Measurements from ENCODE around the gene CST3.

CST3 gene

GRCh38 chr20:23680146-23680545 is 42.4 kb upstream of the CST3 start:
- TF ChIP-seq EZH2phosphoT487 (IDR thresholded peaks at IDR 0.05; ENCODE audit: low read length) (no peak), EZH2 (optimal IDR thresholded peaks at IDR 0.05; ENCODE audit: low read depth, low read length) (no peak)
- TF ChIP-seq, protein P1, sequence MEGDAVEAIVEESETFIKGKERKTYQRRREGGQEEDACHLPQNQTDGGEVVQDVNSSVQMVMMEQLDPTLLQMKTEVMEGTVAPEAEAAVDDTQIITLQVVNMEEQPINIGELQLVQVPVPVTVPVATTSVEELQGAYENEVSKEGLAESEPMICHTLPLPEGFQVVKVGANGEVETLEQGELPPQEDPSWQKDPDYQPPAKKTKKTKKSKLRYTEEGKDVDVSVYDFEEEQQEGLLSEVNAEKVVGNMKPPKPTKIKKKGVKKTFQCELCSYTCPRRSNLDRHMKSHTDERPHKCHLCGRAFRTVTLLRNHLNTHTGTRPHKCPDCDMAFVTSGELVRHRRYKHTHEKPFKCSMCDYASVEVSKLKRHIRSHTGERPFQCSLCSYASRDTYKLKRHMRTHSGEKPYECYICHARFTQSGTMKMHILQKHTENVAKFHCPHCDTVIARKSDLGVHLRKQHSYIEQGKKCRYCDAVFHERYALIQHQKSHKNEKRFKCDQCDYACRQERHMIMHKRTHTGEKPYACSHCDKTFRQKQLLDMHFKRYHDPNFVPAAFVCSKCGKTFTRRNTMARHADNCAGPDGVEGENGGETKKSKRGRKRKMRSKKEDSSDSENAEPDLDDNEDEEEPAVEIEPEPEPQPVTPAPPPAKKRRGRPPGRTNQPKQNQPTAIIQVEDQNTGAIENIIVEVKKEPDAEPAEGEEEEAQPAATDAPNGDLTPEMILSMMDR (IDR thresholded peaks at IDR 0.05; ENCODE audit: low read length), result no peak
- Histone ChIP-seq H3K27me3 (replicated peaks; ENCODE audit: insufficient read depth, low read length) (no peaks in the 10 kb centered on the region), H3K4me1 (ENCODE audit: low read length) (no peaks in the 10 kb centered on the region), H3K79me2 (ENCODE audit: low read length) (no peaks in the 10 kb centered on the region), H3K9me3 (replicated peaks; ENCODE audit: insufficient read depth, low read length) (no peaks in the 10 kb centered on the region), H2AFZ (ENCODE audit: low read length) (no peak overlapping the region), H3K27ac (ENCODE audit: low read length) (no peak overlapping the region), H3F3A (ENCODE audit: insufficient read depth, low read length) (no peaks in the 10 kb centered on the region), H3K4me3 (ENCODE audit: low read length) (no peak overlapping the region), H3K9ac (ENCODE audit: low read length) (no peak overlapping the region), H3K4me2 (ENCODE audit: low read depth, low read length) (no peak overlapping the region), H4K20me1 (ENCODE audit: insufficient read depth, low read length) (no peaks in the 10 kb centered on the region), H3K36me3 (replicated peaks; ENCODE audit: insufficient read depth, low read length) (no peaks in the 10 kb centered on the region), H3K9me2 (replicated peaks; ENCODE audit: insufficient read depth, low read length) (no peaks in the 10 kb centered on the region; the same call in 1 of the 2 replicates)
- DNase-seq, result no peak

DNA sequence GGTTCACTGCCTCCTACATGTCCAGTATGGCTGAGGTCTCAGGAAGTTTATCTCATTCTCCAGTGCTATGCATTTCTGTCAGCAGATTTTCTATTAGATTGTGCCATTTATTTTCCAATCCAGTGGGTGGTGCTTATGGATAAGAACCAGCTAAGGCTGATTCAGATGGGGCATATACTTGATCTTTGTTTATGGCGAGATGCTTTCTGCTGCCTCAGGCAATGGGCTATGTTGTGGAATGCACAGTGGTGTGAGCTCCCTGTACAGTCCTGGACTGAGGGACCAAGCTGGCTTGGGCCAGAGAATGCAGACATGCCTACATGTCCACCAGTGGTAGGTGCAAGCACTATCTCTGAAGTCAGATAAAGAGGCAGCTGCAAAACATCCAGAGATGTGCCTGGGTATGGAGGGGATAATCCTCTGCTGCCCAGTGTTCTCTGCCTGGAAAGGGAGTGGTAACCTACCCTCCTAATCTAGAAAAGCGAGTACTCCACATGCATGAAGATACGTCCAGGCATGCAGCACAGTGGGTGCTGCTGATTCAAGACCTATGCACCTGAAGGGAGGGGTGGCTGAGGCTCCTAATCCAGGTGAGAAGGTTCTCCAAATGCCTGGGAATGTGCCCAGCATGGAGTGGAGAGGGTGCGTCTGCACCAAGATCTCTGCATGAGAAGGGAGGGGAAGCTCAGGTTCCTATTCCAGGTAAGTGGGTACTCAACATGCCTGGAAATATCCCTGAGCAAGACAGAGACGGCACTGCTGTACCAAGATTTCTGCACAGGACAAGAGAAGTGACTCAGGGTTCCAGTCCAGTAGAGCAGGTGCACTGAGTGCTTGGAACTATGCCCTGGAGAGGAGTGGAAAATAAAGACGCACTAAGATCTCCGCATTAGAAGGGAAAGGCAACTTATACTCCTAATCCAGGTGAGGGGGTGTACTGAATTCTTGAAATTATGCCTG is 41.7 kb upstream of the CST3 start:
- H3F3A ChIP-seq (ENCODE audit: insufficient read depth, low read length), result no peaks in the 10 kb centered on the region
- no peak overlapping the region for H3K4me3 ChIP-seq (ENCODE audit: low read length)
- H3K36me3 ChIP-seq (replicated peaks; ENCODE audit: insufficient read depth, low read length), result no peaks in the 10 kb centered on the region
- no peaks in the 10 kb centered on the region for H3K9me3 ChIP-seq (replicated peaks; ENCODE audit: insufficient read depth, low read length)
- no peak for DNase-seq
- H4K20me1 ChIP-seq (ENCODE audit: insufficient read depth, low read length), result no peaks in the 10 kb centered on the region
- H2AFZ ChIP-seq (ENCODE audit: low read length), result no peak overlapping the region
- no peaks in the 10 kb centered on the region for H3K4me1 ChIP-seq (ENCODE audit: low read length)
- no peaks in the 10 kb centered on the region for H3K27me3 ChIP-seq (replicated peaks; ENCODE audit: insufficient read depth, low read length)
- TF ChIP-seq EZH2phosphoT487 (IDR thresholded peaks at IDR 0.05; ENCODE audit: low read length) (no peak), EZH2 (optimal IDR thresholded peaks at IDR 0.05; ENCODE audit: low read depth, low read length) (no peak)
- TF ChIP-seq, protein P1 (IDR thresholded peaks at IDR 0.05; ENCODE audit: low read length), result no peak
- no peak overlapping the region for H3K4me2 ChIP-seq (ENCODE audit: low read depth, low read length)
- no peaks in the 10 kb centered on the region for H3K79me2 ChIP-seq (ENCODE audit: low read length)
- H3K9ac ChIP-seq (ENCODE audit: low read length), result no peak overlapping the region
- no peaks in the 10 kb centered on the region; the same call in 1 of the 2 replicates for H3K9me2 ChIP-seq (replicated peaks; ENCODE audit: insufficient read depth, low read length)
- H3K27ac ChIP-seq (ENCODE audit: low read length), result no peak overlapping the region

DNA sequence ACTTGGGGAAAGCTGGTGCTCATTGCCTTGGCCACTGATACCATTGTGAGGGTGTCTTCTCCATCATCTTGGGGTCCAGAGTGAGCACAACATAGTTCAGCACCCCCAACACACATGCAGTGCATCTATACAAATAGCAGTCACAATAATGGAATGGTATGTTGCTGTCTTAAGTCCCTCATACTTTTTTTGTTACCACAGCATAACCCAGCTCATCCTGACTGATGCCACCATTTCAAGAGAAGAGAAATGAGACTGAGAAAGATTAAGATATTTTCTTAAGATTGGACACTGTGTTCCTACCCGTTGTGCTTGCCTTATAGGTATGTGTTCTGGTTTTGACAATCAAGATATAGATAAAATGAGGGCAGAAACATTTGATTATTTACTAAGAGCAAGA is 35.5 kb upstream of the CST3 start:
- Histone ChIP-seq H3F3A (ENCODE audit: insufficient read depth, low read length) (no peaks in the 10 kb centered on the region), H3K9me3 (replicated peaks; ENCODE audit: insufficient read depth, low read length) (no peaks in the 10 kb centered on the region), H3K27ac (ENCODE audit: low read length) (no peak overlapping the region), H3K36me3 (replicated peaks; ENCODE audit: insufficient read depth, low read length) (no peaks in the 10 kb centered on the region), H4K20me1 (ENCODE audit: insufficient read depth, low read length) (no peaks in the 10 kb centered on the region), H3K27me3 (replicated peaks; ENCODE audit: insufficient read depth, low read length) (no peaks in the 10 kb centered on the region), H3K9me2 (replicated peaks; ENCODE audit: insufficient read depth, low read length) (no peaks in the 10 kb centered on the region), H2AFZ (ENCODE audit: low read length) (no peak overlapping the region), H3K4me2 (ENCODE audit: low read depth, low read length) (no peak overlapping the region), H3K9ac (ENCODE audit: low read length) (no peak overlapping the region), H3K4me3 (ENCODE audit: low read length) (no peak overlapping the region), H3K4me1 (ENCODE audit: low read length) (no peaks in the 10 kb centered on the region), H3K79me2 (ENCODE audit: low read length) (no peaks in the 10 kb centered on the region)
- TF ChIP-seq, protein P1 (IDR thresholded peaks at IDR 0.05; ENCODE audit: low read length), result no peak
- TF ChIP-seq EZH2 (optimal IDR thresholded peaks at IDR 0.05; ENCODE audit: low read depth, low read length) (no peak), EZH2phosphoT487 (IDR thresholded peaks at IDR 0.05; ENCODE audit: low read length) (no peak)
- no peak for DNase-seq

Data from MM.1S (cell line).